Upper lobe of right lung (tissue), 1 donor: ENCODE data around the gene NPSR1. TPM values are rescaled to one million over a fixed set of nuclear protein-coding genes. Genes with fewer than 3 reads are reported as not detected.

Experiments used
- ATAC-seq: fragments of 200-7000 bp; cut with Tn5 transposase; one replicate; pipeline ENCODE4 v1.9.1; 2020; ENCODE audit warnings: mild to moderate bottlenecking, moderate library complexity
- DNase-seq: peaks from one replicate; pipeline ENCODE4 v3.0.0-alpha.2; 2020
- H3K27ac ChIP-seq: fragments of 200-600 bp; one replicate; pipeline ENCODE4 v1.8.0; 2022
- H3K27me3 ChIP-seq: fragments of 200-600 bp; one replicate; pipeline ENCODE4 v1.8.0; 2022; ENCODE audit warnings: mild to moderate bottlenecking
- H3K36me3 ChIP-seq: fragments of 200-600 bp; one replicate; pipeline ENCODE4 v1.8.0; 2022
- H3K4me1 ChIP-seq: fragments of 200-600 bp; one replicate; pipeline ENCODE4 v1.8.0; 2022
- H3K4me3 ChIP-seq: fragments of 200-600 bp; one replicate; pipeline ENCODE4 v1.8.0; 2022; ENCODE audit warnings: mild to moderate bottlenecking
- H3K9me3 ChIP-seq: fragments of 200-600 bp; one replicate; pipeline ENCODE4 v1.8.0; 2022
- CTCF ChIP-seq: fragments of 200-600 bp; IDR thresholded peaks from one replicate; pipeline ENCODE4 v1.8.0; 2022; ENCODE audit warnings: antibody characterized with exemption
- intact Hi-C: fragments of 100-400 bp; cut with DNase I; formaldehyde crosslinking; loops from one replicate; pipeline ENCODE4 v1.11.0; 2022
- total RNA-seq: library from RNA; stranded (reverse); fragmentation: NEBNext Ultra II Directional; extraction: Animal tissue kit (Norgen Biotek cat#: 25700); gene quantifications from one replicate; pipeline ENCODE4 v1.2.1, GENCODE V29; 2021
- donor health status: DM: no; HTN: yes; CAD: no; lungs with severe emphysema.

The NPSR1 gene
- total RNA-seq, 1 donor from 2014 or later, result not detected

- DNase-seq (no peak), ATAC-seq (no peak)
- intact Hi-C loops, result no loop called here
- Histone ChIP-seq H3K27ac (no peak overlapping the region), H3K36me3 (no peaks in the 10 kb centered on the region), H3K4me3 (no peak overlapping the region), H3K27me3 (no peaks in the 10 kb centered on the region), H3K4me1 (no peaks in the 10 kb centered on the region), H3K9me3 (no peaks in the 10 kb centered on the region)
- TF ChIP-seq CTCF, result no peak
Observed at GRCh38 chr7:34652809-34653208, 5.2 kb upstream of the NPSR1 start.

GRCh38 chr7:34653787-34654186, 4.2 kb upstream of the NPSR1 start:
- intact Hi-C loops, result no loop called here
- TF ChIP-seq CTCF, result no peak

GRCh38 chr7:34655384-34655783, 2.6 kb upstream of the NPSR1 start:
- intact Hi-C loops, result no loop called here
- no peak overlapping the region for H3K27ac ChIP-seq
- no peaks in the 10 kb centered on the region for H3K36me3 ChIP-seq
- H3K27me3 ChIP-seq, result no peaks in the 10 kb centered on the region
- no peak for DNase-seq
- no peak for ATAC-seq
- H3K9me3 ChIP-seq, result no peaks in the 10 kb centered on the region
- no peak for TF ChIP-seq CTCF
- H3K4me3 ChIP-seq, result no peak overlapping the region
- H3K4me1 ChIP-seq, result no peaks in the 10 kb centered on the region

More at GRCh38 chr7:34653787-34654186, 4.2 kb upstream of the NPSR1 start:
- no peaks in the 10 kb centered on the region for H3K36me3 ChIP-seq
- H3K4me1 ChIP-seq, result no peaks in the 10 kb centered on the region
- no peaks in the 10 kb centered on the region for H3K27me3 ChIP-seq
- DNase-seq (no peak), ATAC-seq (no peak)
- no peaks in the 10 kb centered on the region for H3K9me3 ChIP-seq
- no peak overlapping the region for H3K27ac ChIP-seq
- no peak overlapping the region for H3K4me3 ChIP-seq

GRCh38 chr7:34656041-34656440, 2.0 kb upstream of the NPSR1 start:
- intact Hi-C loops, result no loop called here
- no peaks in the 10 kb centered on the region for H3K27me3 ChIP-seq
- no peak for TF ChIP-seq CTCF
- no peak overlapping the region for H3K27ac ChIP-seq
- ATAC-seq, result no peak
- no peaks in the 10 kb centered on the region for H3K4me1 ChIP-seq
- no peaks in the 10 kb centered on the region for H3K36me3 ChIP-seq
- no peak overlapping the region for H3K4me3 ChIP-seq
- no peak for DNase-seq
- no peaks in the 10 kb centered on the region for H3K9me3 ChIP-seq

GRCh38 chr7:34659472-34660075, 1.6 kb downstream of the NPSR1 start:
- ATAC-seq (no peak), DNase-seq (no peak)
- no peak overlapping the region for H3K4me3 ChIP-seq
- no peaks in the 10 kb centered on the region for H3K4me1 ChIP-seq
- H3K9me3 ChIP-seq, result no peaks in the 10 kb centered on the region
- H3K27me3 ChIP-seq, result no peaks in the 10 kb centered on the region
- H3K36me3 ChIP-seq, result no peaks in the 10 kb centered on the region
- H3K27ac ChIP-seq, result no peak overlapping the region
- no peak for TF ChIP-seq CTCF
- intact Hi-C loops, result no loop called here
